ENCODE data around the gene SEMA3E.
"Not testable (repeated sequence)": the region's sequence is repeated elsewhere in the genome, so short reads cannot be mapped to it uniquely, and the experiment has no call there.

- TF ChIP-seq CTCF (conservative IDR thresholded peaks at IDR 0.05; ENCODE audit: low read depth, low read length); EZH2 (IDR thresholded peaks at IDR 0.05; ENCODE audit: low read length, unreplicated experiment); EZH2phosphoT487 (IDR thresholded peaks at IDR 0.05; ENCODE audit: borderline replicate concordance, low read length): not testable (repeated sequence)
These were observed 189.6 kb downstream of the SEMA3E start for GRCh38 chr7:83459101-83459929.

All from PC-3 (cell line).